H7 (cell line): ENCODE measurements around the gene ZNF827. TPM values are rescaled to one million over a fixed set of nuclear protein-coding genes. Genes with fewer than 3 reads are reported as not detected.

Experiments used
- DNase-seq: peaks from one replicate; pipeline ENCODE4 v3.0.0; 2012
- H3K27me3 ChIP-seq: 2 replicates; pipeline ENCODE4 v1.6.0; 2011; ENCODE audit warnings: mild to moderate bottlenecking, low read length; ENCODE audit not compliant: control insufficient read depth, insufficient read depth
- H3K36me3 ChIP-seq: replicated peaks from 2 replicates; pipeline ENCODE4 v1.5.1; 2011; ENCODE audit warnings: low read length; ENCODE audit not compliant: control insufficient read depth, insufficient read depth
- H3K4me3 ChIP-seq: 2 replicates; pipeline ENCODE4 v1.5.1; 2011; ENCODE audit warnings: low read depth, mild to moderate bottlenecking, control low read depth, low read length, moderate library complexity; ENCODE audit not compliant: insufficient read depth
- total RNA-seq: library from RNA; depleted of rRNA; stranded (reverse); fragments of >200 nt; shearing (Covaris generic); gene quantifications from 2 replicates; pipeline ENCODE4 v1.2.3, GENCODE V29; 2014

Gene ZNF827
- total RNA-seq, 1 experiment from 2014 or later = 6.2 TPM

DNA sequence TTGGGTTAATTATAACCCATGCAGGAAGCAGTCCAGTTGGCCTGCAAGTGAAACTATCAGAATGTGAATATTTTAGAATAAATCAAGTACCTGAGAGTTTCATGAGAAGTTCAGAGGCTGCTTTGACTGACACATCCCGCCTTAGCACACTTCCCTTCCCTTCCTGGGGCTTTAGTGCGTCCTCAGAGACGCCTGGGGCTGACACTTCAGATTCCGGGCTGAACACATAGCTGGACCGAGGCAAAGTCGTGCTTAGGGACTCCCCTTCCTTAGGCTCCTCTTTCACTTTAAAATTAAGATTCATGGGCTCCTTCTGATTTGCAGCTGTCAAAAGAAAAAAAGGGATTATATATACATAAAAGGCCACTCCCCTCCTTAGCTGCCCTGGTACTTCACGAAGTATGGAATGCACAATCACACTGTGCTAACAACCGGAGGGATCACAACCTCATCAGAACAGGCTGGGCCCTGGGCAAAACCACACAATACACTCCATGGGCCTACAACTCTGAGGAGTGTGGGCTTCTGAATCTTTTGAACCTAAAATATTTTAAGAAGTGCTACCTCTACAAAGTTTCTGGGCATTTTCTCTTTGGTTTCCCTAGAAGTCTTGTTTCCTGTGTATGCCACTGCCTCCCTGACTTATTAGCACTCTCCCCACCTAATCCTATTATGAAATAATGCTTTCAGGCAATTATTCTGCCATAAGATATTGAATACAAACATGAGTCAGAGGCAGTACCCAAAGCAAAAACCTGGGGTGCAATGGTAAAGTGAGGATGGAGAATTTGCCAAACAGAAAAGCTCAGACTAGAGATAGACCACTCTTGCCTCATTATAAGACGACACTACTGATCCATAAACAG is 68.2 kb downstream of the ZNF827 start:
- H3K36me3 ChIP-seq = peaks cover 2% of the 10 kb centered on the region; the same call in 1 of the 2 replicates
- no peaks in the 10 kb centered on the region for H3K27me3 ChIP-seq
- H3K4me3 ChIP-seq = no peak overlapping the region
- no peak for DNase-seq

DNA sequence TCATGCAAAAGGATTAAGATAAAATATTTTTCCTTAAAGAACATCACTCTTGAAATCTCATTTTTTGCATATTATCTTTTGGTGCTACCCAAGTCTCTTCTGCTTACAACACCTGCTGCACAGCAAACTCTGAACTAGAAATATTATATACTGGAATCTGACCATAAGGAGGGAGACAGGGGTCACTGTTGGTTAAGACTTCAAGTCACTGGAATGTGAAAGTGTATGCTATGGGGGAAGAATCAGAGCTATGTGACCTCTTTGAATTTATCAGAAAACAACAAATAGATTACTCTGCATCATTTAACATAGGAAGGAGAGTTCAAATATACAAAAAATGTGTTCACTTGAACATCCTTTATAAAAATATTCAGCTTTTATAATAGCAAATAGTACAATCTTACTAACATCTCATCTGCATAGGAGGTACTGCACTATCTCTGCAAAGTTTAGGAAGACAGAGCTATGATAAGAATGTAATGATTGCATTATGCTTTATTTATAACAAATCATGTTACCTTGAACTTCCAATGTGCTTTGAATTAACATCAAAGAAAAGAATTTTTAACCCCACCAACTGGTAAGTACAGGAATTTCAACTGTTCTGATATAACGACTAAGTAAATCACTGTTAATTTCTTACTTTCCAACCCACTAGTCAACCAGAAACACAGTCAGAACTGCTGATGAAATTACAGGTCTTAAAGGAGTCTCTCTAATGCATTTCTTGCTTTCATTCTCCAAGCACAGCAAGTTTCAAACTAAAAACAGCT is 69.8 kb downstream of the ZNF827 start:
- no peak for DNase-seq
- no peak overlapping the region for H3K4me3 ChIP-seq
- no peaks in the 10 kb centered on the region for H3K27me3 ChIP-seq
- peaks cover 2% of the 10 kb centered on the region; the same call in 1 of the 2 replicates for H3K36me3 ChIP-seq

DNA sequence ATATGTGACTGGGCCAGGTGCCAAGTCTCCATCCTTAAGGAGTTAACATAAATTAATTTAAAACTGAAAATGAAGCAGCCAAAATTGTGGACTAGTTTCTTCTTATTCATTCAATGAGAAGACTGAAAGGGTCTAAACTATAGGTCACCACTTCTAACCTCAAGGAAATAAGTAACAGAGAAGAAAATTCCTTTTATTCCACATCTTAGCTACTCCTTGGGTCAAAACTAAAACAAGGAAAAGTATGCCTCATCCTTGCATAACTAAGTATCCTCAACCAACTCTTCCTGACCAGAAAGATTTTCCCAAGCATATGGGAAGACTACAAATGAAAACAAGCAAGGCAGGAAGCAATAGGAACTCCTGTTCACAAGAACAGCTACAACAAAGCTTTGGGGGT is 71.2 kb downstream of the ZNF827 start:
- H3K27me3 ChIP-seq = no peaks in the 10 kb centered on the region
- H3K36me3 ChIP-seq = peaks cover 2% of the 10 kb centered on the region; the same call in 1 of the 2 replicates
- H3K4me3 ChIP-seq = no peak overlapping the region
- DNase-seq = no peak

DNA sequence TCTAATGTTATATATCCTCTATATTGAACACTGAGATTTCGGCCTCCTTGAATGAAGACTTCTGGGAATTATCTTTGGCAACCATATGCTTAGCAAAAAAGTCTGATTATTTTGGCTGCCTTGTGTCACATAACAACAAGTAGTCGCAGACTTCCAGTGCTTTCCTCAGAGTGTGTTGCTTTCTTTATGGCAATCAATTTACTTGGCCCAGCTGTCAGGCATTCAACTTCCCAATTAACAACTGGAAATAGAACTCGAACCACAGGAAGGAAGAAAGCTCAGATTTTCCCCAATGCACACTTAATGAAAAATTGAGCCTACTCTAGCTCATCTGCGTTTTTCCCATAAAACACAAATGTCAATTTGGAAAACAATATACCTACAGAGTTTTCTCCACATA is 71.6 kb downstream of the ZNF827 start:
- no peak for DNase-seq
- no peaks in the 10 kb centered on the region for H3K27me3 ChIP-seq
- H3K36me3 ChIP-seq = no peaks in the 10 kb centered on the region
- H3K4me3 ChIP-seq = no peak overlapping the region

DNA sequence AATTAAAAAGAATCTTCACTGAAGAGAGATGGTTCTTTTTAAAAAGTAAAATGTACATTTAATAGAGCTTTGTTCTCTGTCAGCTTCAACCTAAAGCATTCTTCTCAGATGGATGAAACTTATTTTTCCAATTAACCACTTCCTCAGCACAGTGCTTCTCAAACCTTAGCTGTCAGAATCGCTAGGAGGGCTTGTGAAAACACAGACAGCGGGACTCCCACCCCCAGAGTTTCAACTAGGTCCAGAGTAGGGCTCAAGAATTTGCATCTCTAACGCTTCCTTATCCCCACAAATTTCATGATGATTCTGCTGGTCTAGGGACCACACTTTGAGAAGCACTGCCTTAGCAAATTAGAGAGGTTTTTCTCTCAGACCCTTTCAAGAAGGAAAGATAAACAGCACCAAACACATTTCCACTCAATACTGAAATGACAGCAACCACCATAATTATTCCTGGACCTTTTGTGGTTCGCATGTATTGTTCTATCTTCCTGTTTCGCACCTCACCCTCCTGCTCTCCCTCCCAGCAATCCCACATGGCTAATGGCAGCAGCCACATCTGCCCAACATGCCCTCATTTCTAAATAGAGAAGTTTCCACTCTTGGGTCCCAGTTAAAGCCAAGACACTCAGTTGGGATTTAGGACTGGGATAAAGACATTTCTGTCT is 73.2 kb downstream of the ZNF827 start:
- no peaks in the 10 kb centered on the region for H3K36me3 ChIP-seq
- no peak for DNase-seq
- H3K27me3 ChIP-seq = no peaks in the 10 kb centered on the region
- no peak overlapping the region for H3K4me3 ChIP-seq

DNA sequence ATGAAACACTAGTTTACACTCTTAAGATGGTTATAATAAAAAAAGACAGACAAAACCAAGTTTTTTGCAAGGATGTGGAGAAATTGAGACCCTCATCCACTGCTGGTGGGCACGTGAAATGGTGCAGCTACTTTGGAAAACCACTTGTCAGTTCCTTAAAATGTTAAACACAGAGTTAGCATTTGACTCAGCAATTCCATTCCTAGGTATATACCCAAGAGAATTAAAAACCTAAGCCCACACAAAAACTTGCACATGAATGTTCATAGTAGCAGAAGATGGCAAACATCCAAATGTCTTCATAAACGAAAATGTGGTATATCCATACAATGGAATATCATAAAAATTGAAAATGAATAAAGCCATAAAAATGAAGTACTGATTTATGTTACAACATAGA is 75.4 kb downstream of the ZNF827 start:
- Histone ChIP-seq H3K27me3 (no peaks in the 10 kb centered on the region), H3K4me3 (no peak overlapping the region), H3K36me3 (no peaks in the 10 kb centered on the region)
- DNase-seq = no peak

DNA sequence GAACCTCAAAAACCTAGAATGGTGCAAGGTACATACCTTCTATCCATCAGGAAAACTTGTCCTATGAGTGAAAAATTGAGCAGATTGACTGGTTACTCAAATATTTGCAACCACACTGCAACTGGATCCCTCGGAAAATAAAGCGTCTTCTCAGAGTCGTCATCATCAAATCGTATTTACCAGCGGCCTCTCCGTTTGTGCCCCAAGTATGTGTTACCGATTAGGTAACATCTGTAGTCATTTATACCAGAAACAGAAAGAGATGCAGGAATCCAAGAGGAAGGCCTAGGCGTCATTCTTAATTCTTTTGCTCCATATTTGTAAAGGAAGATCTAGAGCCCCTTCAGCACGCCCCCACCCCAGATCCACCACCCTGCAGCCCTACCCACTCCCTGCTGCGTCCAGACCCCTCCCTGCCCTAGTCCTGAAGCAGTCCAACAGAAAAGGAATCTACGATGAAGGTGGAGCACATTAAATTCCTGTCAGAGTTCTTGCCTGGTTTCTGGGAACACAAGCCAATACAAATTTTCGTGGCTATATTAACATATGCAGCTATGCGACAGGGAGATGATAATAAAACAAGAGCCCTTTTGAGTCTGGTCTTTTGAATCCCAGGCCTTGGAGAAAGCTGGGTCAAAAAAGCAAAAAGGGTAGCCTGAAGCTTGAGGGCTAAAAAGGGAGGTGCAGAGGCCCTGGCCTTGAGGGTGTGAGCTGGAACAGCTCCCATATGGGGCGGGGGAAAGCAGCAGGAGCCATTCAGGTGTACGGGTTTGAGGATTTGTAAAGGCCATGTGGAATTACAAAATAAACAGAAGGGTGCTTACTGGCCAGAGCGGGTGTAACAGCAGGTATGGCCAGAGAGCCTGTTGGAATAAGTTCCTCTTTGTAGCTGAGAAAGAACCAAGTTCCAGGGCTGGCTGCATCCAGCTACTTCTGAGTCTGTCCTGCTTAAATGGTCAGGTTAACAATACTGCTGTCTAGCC is 77.0 kb downstream of the ZNF827 start:
- peak; percentile 45 for DNase-seq

DNA sequence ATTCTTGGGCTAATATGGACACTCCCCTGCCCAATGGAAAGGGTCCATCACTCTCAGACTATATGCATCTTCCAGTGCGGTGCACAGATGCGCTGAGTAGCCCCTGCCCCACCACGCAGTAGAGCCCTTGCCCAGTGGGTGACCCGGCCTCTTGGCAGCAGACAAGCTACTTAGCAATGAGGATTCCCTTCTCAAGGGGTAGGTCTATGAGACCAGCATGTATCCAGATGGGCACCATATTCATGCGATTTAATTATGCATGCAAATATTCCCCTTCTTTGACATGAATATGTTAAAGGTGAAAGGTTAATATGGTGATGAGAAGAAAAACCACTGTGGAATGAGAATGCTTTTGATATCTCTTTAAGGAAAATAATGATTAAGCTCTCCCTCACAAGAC is 77.7 kb downstream of the ZNF827 start:
- no peaks in the 10 kb centered on the region for H3K27me3 ChIP-seq
- H3K4me3 ChIP-seq = no peak overlapping the region
- H3K36me3 ChIP-seq = no peaks in the 10 kb centered on the region
- no peak for DNase-seq

More for the DNA sequence above, 77.0 kb downstream of the ZNF827 start:
- no peaks in the 10 kb centered on the region for H3K36me3 ChIP-seq
- H3K4me3 ChIP-seq = no peak overlapping the region
- no peaks in the 10 kb centered on the region for H3K27me3 ChIP-seq

DNA sequence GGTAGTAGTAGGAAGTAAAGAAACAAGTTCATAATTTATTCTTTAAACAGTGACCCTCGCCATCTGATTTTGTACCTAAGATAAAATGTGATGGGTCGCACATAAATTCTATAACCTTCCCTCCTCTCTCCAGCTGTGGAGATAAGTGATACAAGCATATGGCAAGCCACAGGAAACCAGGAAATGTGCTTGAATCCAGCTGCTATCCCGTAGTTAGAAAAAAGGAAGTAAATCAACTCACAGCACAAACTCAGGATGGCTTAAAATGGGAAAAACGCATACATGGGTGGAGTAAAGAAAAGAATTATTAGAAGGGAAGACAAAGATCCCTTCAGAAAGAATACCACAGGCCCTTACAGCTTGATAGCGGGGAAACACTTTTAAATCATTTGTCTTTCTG is 78.2 kb downstream of the ZNF827 start:
- H3K27me3 ChIP-seq = no peaks in the 10 kb centered on the region
- no peak for DNase-seq
- no peaks in the 10 kb centered on the region for H3K36me3 ChIP-seq
- no peak overlapping the region for H3K4me3 ChIP-seq

DNA sequence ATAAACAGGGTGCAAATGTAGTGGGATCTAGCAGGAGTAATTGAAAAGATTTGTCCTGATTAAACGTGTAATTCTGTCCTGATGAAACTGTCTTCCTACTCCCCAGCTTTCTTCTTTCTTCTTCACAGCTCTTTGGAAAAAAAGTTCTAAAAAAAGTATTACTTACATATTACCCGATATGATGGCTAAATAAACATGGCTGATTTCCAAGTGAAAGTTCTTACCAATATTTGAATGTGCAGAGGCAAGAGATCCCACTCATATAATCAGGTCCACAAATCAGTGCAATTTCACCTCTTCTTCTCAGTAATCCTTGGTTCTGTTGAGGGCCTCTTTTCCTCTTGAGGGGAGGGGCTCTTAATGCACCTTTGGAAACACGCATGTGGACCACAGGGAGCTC is 78.7 kb downstream of the ZNF827 start:
- DNase-seq = no peak
- no peaks in the 10 kb centered on the region for H3K27me3 ChIP-seq
- no peak overlapping the region for H3K4me3 ChIP-seq
- no peaks in the 10 kb centered on the region for H3K36me3 ChIP-seq

DNA sequence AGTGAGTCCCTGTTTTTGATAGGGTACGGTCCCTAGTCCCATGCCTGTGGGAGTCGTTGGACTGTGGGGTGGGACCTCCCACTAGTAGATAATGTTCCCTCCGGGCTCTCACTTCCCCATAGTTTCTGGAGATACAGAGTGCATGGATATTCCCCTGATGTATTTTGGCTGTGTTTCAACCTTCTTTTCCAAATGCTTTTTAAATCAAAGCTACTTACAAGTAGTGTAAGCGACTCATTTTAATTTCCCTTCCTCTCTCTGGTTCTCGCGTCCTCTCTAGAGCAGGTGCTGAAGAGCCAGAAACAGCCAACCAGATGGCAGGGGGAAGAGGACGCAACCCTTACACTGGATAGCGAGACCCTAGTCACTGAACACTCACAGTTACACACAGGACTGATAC is 79.2 kb downstream of the ZNF827 start:
- peaks cover under 1% of the 10 kb centered on the region; the same call in 1 of the 2 replicates for H3K36me3 ChIP-seq
- H3K4me3 ChIP-seq = no peak overlapping the region
- DNase-seq = no peak
- no peaks in the 10 kb centered on the region for H3K27me3 ChIP-seq

DNA sequence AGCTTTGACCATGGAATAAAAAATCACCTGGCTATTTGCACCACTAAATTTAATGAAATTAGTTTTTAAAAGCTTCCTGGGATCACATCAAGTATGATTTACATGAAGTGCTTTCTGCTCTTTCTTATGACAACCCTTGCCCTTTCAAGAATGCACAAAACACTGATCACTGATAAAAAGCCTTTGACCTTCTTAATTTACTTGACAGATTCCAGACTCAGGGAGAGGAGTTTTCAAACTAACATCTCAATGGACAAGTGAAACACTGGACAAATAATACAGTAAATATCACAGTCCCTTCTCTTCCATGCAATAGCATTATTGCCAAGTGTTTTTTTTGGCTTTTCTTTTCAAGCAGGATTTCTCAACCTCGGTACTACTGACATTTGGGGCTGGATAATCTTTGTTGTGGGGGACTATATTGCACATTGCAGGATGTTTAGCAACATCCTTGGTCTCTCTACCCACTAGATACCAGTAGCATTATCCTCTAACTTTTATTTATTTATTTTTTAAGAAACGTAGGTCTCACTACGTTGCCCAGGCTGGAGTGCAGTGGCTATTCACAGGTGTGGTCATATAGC is 86.3 kb downstream of the ZNF827 start:
- Histone ChIP-seq H3K36me3 (peaks cover 2% of the 10 kb centered on the region), H3K27me3 (no peaks in the 10 kb centered on the region), H3K4me3 (no peak overlapping the region)
- DNase-seq = no peak

DNA sequence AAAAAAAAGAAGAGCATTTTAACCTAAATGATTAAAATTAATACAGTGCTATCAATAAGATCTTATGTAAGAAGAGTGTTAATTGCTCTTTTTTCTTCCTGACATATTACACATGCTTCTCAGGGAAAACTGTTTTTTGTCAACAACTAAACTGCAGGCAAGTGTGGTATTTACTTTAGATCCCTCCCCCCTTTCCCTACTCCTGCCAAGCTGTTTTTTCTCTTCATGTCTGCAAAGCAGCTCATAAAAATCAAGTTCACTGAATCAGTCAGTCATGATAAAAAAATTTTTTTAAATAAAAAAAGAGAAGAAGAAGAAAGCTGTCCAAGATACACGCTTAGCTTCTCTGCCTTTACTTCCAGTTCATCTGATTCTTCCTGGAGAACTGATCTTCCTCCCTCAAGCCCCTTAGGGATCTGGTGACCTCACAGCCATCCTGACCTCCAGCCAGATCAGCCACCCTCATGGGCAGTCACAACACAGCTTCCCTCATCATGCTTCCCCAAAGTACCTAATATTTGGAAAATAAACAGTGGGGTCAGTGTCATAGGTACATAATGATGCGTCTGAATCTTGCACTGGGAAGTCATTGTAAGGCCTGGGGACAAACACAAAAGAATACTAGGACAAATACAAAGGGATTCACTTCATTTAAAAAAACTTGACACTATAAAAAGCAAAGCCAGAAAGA is 87.0 kb downstream of the ZNF827 start:
- peaks cover 2% of the 10 kb centered on the region for H3K36me3 ChIP-seq
- no peaks in the 10 kb centered on the region for H3K27me3 ChIP-seq
- no peak overlapping the region for H3K4me3 ChIP-seq
- DNase-seq = no peak
